CD4-positive, alpha-beta T cell treated with Interleukin-12 subunit alpha and Interleukin-12 subunit beta, for 1 hour (primary cell): ENCODE results near the gene DOK6.
"Not testable (repeated sequence)": the region's sequence is repeated elsewhere in the genome, so short reads cannot be mapped to it uniquely, and the experiment has no call there.

Experiments used
- DNase-seq: peaks from one replicate; pipeline ENCODE4 v3.0.0-alpha.2; 2020

Gene DOK6

DNA sequence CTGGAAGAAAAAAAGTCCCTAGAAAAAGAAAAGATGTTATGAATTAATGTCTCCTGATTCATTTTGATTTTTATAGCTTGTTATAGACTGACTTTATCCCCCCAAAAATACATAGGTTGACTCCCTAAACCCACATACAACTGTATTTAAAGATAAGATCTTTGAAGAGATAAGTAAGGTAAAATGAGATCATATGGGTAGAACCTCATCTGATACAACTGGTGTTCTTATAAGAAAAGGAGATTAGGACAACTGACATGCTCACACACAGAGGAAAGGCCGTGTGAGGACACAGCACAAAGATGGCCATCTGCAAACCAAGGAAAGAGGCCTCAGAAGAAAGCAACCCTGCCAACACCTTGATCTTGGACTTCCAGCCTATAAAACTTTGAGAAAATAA, 429.5 kb downstream of the DOK6 start:
- DNase-seq, result no peak

DNA sequence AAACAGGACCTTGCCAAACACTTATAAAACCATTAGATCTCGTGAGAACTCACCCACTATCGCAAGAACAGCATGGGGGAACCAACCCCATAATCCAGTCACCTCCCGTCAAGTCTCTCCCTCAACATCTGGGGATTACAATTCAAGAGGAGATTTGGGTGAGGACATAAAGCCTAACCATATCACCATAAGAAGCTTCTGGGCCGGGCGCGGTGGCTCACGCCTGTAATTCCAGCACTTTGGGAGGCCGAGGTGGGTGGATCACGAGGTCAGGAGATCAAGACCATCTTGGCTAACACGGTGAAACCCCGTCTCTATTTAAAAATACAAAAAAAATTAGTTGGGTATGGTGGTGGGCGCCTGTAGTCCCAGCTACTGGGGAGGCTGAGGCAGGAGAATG, 434.3 kb downstream of the DOK6 start:
- DNase-seq, result not testable (repeated sequence)

DNA sequence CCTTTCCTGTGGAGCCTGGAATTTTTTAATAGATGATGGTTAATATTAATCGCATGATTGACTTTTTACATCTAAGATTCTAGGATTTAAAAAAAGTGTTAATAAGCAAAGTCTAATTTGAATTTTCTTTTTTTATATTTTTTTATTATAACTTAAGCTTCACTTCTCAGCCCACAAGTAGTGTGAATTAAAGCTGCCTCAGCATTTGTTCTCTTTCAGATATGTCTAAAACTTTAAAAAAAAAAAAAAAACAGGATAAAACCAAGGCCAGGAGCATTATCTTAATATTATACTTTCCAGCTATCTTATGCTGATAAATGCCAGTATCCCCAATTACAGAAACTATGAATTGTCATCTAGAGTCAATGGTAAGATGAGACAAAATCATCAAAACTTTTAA, 437.3 kb downstream of the DOK6 start:
- DNase-seq, result no peak

DNA sequence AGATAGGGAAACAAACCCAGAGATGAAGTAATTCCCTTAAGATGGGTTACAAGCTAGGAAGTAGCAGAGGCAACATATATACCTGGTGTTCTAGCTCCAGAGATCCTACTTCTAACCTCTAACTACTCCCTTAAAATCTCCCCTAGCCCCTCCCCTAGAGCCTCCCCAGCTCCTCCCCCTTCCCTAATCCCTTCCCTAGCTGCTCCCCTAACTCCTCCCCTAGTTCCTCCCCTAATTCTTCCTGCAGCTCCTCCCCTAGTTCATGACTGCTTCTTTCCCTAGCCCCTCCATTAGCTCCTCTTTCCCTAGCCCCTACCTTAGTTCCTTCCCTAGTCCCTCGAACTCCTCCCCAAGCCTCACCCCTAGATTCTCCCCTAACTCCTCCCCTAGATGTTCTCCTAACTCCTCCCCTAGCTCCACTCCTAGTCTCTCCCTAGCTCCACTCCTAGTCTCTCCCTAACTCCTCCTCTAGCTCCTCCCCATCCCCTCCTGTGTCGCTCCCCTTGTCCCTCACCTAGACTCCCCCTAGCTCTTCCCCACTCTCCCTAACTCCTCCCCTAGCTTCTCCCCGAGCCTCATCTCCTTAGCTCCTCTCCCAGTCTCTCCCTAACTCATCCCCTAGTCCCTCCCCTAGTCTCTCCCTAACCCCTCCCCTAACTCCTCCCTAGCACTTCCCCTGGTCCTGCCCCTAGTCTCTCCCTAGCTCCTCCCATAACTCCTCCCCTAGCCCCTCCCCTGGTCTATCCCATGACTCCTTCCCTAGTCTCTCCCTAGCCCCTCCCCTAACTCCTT, 438.1 kb downstream of the DOK6 start:
- no peak for DNase-seq

DNA sequence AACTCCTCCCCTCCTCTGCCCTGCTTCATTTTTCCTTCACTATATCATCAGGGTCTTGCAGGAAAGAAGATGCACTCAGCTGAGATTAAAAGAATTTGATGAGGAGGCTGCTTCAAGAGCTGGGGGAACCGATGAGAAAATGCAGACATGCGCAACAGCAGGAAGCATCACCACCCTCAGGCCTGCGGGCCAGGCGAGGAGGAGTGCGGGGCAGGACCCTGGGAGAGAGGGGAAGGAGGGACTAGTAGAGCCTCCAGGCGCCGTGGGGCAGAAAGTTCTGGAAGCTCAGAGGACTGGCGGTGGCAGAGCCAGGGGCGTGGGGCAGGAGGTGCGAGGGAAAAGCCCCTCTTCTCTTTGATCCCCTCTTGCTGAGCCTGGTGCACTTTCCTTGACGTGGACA, 438.8 kb downstream of the DOK6 start:
- no peak for DNase-seq

DNA sequence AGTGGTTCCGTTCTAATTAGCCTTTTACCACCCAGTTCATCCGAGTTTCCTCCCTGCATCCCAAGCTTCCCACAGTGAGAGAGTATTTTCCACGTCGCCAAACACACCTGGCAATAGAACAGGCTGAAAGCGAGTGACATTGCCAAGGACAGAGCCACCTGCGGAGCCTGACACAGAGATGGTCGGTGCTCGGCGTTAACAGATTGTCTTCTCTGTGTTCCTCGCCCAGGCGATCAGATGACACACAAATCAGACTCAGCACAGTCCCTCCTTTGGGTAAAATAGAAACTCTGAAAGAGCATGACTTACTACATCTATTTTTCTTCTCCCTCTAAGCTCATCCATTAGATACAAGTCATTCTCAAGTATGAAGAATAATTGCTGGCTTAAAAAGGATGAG, 439.3 kb downstream of the DOK6 start:
- no peak for DNase-seq

DNA sequence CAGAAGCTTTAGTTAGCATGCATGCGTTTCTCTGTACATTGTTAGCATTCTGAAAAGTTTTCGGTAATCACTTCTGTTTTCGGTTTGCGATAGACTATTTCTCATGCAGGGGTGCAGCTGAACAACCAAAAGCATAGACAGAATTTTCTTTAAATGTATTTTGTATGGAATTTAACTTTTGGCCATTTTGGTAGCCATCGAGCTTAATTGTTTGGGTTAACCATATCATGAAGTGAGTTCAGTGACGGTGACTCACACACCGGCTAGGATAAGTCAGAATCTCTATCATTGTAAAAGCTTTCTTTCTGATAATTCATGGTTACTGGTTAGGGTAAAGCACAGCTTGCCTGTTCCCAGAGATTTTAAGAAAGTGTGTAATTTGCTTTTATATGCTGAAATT, 439.8 kb downstream of the DOK6 start:
- DNase-seq, result no peak

DNA sequence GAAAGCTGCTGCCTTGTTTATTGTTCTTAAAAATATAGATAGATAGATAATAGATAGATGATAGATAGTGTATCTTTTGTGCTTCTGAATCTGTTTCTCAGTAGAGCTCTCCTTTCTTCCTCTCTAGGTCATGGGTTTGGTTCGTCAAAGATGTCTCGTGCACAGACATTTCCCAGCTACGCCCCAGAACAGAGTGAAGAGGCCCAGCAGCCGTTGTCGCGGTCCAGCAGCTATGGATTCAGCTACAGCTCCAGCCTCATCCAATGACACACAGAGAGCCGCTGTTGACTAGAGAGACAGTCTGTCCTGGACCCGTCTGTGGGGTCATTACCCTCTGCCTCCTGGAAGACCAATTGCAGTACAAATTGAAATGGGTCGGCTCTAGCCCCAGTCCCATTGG, 440.4 kb downstream of the DOK6 start:
- DNase-seq, result no peak

DNA sequence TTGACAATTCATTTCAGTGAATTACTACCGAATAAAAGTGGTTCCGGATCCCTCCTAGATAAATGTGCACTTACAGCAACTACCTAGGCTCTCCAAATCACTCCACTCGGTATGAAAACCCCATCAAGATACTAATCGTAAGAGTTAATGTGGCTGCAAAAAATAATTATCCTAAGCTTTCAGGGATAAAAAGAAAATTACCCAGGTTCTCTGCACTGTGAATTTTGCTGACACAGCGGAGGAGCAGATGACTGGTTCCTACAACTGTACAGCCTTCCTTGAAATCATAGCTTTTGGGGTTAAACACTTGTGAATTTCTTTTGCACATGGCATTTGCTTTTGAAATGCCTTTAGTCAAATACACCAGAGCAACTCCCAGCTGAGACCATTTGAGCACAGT, 442.3 kb downstream of the DOK6 start:
- DNase-seq, result no peak

DNA sequence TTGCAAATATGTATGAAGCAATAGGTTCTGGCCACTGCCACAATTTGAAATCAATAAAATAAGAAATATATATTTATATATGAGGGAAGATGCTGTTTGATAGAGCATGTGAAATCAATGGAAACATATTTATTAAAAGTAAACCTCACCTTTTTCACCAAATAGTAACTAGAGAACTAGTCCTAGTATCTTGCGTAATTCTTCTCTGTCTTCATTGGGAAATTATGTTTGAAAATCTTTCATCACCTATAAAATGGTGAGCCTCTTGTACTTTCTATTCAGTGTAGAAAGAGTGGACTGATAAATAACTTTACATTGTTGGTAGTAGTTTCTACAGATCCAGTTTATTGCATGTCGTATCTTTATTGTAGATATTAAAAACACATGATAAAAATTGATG, 444.0 kb downstream of the DOK6 start:
- DNase-seq, result no peak

DNA sequence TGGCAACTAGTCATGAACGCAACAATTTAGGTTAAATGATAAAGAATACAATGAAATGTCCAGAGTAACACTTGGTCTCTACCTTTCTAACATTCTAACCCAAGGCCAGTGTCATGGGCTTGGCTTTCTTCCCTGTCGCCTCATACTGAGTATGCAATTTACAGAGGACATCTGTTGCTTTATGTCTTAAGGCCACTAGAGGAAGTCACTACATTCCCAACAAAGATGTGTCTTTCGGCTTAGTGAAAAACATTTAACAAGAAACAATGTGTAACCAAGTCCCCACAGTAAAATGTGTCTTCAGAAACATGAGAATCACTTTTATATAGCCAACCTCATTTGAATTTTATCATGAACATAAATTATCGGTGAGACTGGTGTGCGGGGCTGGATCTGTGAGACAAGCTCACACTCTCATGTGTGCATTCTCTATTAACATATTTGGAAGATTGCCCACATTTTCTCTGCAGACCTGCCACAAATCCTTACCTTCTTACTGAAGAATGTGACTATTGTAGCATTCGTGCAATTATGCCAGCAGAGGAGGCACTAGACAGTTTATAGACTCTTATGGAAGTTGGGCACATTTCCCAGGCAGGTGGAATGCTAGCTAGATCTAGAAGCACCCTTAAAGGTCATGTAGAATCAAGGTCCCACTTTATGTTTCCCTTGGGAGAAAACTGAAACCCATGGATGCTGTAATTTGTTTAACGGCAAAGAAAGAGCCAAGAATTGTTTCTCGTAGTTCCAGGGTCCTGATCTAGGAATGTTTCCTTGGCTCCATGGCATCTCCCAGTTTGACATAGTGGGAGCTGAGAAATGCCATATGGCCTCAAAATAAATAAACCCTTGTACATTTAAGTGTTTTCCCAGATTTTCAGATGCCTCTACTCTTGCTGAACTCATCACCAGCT, 445.2 kb downstream of the DOK6 start:
- no peak for DNase-seq

DNA sequence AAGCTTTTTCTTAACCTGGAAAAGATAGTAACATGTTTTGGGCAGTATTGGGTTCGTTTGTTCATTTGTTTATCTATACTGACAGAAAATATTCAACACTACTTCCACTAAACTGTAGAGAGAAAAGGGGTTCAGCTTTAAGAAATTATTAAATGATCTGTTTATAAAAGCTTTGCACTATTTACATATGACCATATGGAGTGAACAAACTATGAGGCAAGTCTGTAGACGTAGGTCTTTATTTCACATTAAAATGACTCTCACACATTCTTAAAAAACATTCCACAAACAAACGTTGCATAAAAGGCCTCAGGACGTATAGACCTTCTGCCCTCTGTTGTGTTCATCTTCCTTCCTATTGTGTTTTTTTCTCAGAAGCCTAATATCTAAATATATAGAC, 452.4 kb downstream of the DOK6 start:
- no peak for DNase-seq

DNA sequence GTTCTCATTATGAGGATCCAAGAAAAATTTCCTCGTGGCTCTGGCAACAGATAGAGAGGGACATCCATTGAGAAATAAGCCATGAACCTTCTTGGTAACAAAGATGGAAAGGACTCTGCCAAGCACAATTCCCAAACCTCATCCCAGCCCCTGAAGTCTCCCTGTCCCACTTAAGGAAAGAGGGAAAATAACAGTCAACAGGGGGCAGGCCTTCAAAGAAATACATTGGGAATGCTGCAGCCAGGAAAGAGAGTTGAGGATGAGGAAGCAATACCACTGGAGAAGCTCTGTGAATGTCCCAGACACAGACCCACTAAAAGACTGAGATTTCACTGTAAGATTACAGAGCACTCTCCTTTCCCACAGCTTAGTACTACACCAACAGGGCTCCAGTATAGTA, 453.8 kb downstream of the DOK6 start:
- no peak for DNase-seq

DNA sequence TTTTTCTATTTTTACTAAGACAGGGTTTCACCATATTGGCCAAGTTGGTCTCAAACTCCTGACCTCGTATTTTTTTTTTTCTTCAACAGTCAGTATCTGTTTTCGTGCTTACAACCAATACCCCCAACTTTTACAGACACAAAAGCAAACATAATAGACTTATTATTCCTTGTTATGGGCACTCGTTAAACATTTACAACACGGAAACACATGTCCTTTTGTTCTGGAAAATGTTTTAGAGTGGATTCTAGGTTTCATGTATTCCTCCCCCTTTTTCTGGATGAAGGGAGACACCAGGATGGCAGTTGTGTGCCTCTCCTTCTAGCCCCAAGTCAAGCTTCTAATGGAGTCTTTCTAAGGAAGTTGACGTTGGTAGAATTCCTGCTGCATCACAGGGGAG, 458.2 kb downstream of the DOK6 start:
- DNase-seq, result no peak

DNA sequence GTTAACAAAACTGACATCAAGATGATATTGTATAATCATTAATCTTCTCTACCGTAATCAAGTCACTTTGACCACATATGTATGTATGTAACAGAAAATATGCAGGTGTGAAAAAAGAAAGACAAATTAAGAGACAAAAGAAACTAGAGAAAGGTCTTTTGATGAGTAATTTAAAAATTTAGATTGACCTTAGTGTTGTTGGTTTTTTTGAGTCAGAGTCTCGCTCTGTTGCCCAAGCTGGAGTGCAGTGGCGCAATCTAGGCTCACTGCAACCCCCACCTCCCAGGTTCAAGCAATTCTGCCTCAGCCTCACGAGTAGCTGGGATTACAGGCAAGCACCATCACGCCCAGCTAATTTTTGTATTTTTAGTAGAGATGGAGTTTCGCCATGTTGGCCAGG, 464.1 kb downstream of the DOK6 start:
- DNase-seq, result not testable (repeated sequence)

DNA sequence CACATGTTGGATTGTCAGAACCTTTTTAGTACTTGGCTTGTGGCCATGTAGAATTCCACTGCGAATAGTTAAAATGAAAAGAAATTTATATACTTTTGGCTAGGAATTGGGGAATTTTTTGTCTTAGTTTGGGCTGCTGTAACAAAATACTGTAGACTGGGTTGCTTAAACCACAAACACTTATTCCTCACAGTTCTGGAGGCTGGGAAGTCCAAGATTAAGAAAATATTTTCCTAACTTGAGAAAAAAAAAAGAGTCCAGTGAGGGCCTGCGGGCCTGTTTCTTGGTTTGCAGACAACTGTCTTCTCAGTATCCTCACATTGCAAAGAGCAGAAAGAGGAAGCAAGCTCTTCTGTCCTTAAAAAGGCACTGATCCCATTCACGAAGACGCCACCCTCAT, 465.1 kb downstream of the DOK6 start:
- no peak for DNase-seq

DNA sequence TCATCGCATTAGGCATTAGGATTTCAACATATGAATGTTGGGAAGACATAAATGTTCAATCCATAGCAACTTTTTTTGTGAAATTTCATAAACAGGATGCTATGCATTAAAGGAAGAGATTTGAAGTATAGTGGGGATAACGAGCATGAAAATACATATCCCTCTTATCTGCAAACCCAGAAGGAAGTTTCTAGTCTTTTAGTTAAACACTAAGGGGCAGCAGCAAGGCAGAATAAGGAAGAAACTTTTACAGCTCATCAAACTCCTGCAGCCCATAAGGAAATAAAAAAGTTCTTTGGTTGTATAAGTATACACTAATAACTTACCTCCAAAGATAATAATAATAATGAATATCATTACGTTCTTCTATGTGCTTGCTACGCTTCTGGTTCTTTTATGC, 465.5 kb downstream of the DOK6 start:
- no peak for DNase-seq

DNA sequence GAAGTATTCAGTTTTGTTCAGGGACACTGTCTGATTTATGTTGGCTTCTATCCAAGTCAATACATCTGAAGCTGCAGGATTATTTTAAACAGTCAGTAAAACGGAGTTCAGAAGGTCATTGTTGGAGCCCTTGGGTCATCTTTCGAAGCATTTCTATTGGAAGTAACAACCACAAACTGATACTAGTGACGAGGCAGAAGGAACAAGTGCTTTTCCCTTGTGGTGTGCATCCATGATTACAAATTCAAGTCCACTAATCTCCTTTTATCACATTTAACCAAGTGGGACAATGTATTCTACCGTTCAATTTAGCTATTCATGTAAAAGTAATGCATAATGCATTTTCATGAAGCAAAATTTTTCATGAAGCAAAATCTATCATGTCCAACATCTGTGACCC, 470.0 kb downstream of the DOK6 start:
- DNase-seq, result no peak

DNA sequence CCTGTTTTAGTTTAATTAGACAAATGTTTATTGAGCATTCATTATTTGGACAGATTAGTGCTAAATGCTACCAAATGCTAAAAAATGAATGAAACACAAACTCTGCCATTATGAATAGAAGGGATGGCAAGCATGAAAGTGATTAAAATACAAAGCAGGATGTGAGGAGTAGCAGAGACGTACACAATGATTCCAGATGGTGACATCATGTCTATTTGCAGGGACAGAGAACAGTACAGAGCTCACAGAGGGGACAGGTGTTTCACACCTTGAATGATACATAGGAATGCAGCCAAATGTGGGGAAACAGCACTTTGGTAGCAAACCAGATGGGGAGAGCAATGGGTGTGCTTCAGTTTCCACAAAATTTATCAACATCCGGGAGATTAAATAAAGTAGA, 470.7 kb downstream of the DOK6 start:
- DNase-seq, result no peak

DNA sequence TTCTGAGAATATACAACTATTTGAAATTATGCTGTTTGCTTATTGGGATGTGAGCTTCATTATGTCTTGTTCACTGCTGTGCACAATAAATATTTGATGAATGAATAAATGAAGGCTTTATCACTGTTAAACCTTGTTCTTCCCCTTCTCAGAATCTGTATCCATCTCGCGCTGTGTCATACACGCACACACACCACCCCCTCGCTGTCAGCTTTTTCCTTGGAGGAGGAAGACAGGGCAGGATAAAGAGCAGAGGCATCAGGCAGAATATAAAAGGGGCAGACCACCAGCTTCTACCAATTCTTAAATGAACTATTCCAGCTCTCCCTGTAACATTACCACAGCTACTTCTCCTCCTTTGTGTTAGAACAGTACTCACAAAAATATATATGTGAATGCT, 472.0 kb downstream of the DOK6 start:
- no peak for DNase-seq

DNA sequence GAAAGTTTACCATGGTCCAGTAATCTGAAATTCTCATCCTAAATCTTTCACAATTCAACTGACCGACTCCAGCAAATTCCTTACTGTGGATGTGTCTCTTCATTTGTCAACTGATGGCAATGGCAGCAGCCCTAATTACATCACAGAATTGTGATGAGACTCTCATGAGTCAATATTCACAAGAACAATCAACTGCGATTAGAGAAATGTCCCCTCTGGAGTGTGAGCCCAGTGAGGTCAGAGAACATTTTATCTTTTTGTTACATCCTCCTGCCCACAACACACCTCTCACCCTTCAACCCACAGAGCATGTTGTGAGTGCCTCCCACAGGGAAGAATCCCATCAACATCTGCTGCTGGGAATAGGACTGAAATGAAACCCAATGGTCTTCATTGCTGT, 473.4 kb downstream of the DOK6 start:
- DNase-seq, result no peak

DNA sequence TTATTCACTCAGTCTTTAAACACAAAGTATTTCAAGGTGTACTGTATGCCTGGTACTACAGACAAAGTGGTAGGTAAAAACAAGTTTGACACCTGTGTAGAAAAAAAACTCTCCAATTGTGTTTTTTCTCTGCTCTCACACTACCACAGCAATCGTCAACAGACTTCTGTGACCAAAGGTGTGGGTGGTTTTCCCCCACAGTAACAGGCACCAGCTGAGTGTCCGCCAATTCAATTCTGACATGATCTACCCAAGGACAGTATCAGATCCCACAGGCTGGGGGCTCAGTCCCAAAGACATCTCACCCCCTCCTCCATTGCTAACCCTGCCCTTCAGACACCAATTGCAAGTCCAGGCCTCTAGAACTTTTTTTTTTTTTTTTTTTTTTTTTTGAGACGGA, 475.8 kb downstream of the DOK6 start:
- DNase-seq, result no peak

DNA sequence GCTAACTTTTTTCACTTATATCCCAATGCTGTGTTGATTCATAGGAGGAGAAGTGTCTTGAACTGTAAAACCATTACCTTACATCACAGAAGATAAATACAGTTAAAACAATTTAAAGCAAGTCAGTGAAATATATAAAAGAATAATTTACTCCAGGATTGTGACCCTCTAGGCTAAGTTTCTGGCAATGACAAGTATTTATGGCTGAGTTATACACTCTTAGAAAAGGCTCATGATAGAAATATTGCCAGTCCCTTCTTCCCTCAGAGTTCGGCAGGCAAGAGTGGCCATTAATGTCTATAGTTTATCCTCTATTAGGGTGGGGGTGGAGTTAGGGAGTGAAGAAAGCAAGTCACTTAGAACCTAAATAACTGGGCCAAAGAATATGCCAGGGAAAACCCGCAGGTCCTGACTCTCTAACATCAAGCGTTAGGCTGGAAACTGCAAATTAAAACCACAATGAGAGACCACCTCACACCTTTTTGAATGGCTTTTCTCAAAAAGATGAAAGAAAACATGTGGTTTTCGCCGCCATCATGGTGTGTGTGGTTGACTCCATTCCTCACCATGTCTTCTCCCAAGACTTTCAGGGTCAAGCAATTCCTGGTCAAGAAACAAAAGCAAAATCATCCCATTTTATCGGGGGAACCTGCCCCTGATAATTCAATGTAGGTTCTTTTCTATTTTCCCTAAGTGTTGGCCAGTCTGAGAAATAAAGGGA, 477.7 kb downstream of the DOK6 start:
- DNase-seq, result no peak

DNA sequence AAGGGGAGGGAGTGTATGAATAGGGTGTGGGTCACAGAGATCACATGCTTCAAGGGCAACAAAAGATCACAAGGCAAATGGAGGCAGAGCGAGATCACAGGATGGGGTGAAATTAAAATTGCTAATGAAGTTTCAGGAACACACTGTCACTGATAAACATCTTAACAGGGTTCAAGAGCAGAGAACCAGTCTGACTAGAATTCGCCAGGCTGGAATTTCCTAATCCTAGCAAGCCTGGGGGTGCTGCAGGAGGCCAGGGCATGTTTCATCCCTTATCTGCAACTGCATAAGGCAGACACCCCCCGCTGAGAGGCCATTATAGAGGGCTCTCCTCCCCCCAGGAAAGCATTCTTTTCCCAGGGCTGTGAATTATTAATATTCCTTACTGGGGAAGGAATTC, 478.4 kb downstream of the DOK6 start:
- DNase-seq, result not testable (repeated sequence)
